H9 (cell line): ENCODE measurements around the gene NXPH1. TPM values are rescaled to one million over a fixed set of nuclear protein-coding genes. Genes with fewer than 3 reads are reported as not detected.

Source experiments
- DNase-seq: peaks from one replicate; pipeline ENCODE4 v3.0.0-alpha.2; 2017
- H2AFZ ChIP-seq: one replicate; pipeline ENCODE4 v1.6.1; 2013; ENCODE audit warnings: mild to moderate bottlenecking, low read length, control low read depth, moderate library complexity
- H2AK5ac ChIP-seq: 2 replicates; pipeline ENCODE4 v1.6.1; 2013; ENCODE audit warnings: low read length, control low read depth, mixed read lengths; ENCODE audit not compliant: insufficient read length
- H2BK120ac ChIP-seq: one replicate; pipeline ENCODE4 v1.6.1; 2013; ENCODE audit warnings: low read depth, mild to moderate bottlenecking, low read length, control low read depth, inconsistent platforms; ENCODE audit not compliant: poor library complexity, severe bottlenecking
- H2BK12ac ChIP-seq: 2 replicates; pipeline ENCODE4 v1.6.1; 2013; ENCODE audit warnings: low read length, control low read depth, mixed read lengths, low read depth; ENCODE audit not compliant: insufficient read length
- H2BK15ac ChIP-seq: 2 replicates; pipeline ENCODE4 v1.6.1; 2013; ENCODE audit warnings: low read depth, low read length, control low read depth
- H2BK20ac ChIP-seq: one replicate; pipeline ENCODE4 v1.6.1; 2013; ENCODE audit warnings: low read depth, mild to moderate bottlenecking, low read length, control low read depth, inconsistent platforms; ENCODE audit not compliant: poor library complexity, severe bottlenecking
- H2BK5ac ChIP-seq: 2 replicates; pipeline ENCODE4 v1.6.1; 2013; ENCODE audit warnings: low read length, control low read depth, mixed read lengths; ENCODE audit not compliant: insufficient read length
- H3K14ac ChIP-seq: 2 replicates; pipeline ENCODE4 v1.6.1; 2013; ENCODE audit warnings: low read length, control low read depth; ENCODE audit not compliant: insufficient read depth
- H3K18ac ChIP-seq: 2 replicates; pipeline ENCODE4 v1.6.1; 2013; ENCODE audit warnings: low read depth, mild to moderate bottlenecking, mixed read lengths, low read length, control low read depth; ENCODE audit not compliant: insufficient read length
- H3K23ac ChIP-seq: 2 replicates; pipeline ENCODE4 v1.6.1; 2013; ENCODE audit warnings: low read length, control low read depth, mixed read lengths, low read depth; ENCODE audit not compliant: insufficient read length
- H3K23me2 ChIP-seq: 2 replicates; pipeline ENCODE4 v1.6.1; 2013; ENCODE audit warnings: low read depth, mild to moderate bottlenecking, mixed read lengths, low read length, control low read depth; ENCODE audit not compliant: insufficient read length, poor library complexity, severe bottlenecking
- H3K27ac ChIP-seq: 2 replicates; pipeline ENCODE4 v1.5.1; 2013; ENCODE audit warnings: low read length, control low read depth, mixed read lengths, low read depth; ENCODE audit not compliant: insufficient read length
- H3K27me3 ChIP-seq: 2 replicates; pipeline ENCODE4 v1.6.1; 2013; ENCODE audit warnings: low read length, control low read depth, inconsistent platforms; ENCODE audit not compliant: insufficient read depth
- H3K4ac ChIP-seq: 2 replicates; pipeline ENCODE4 v1.6.1; 2013; ENCODE audit warnings: low read depth, mild to moderate bottlenecking, control low read depth, inconsistent platforms, low read length, moderate library complexity
- H3K4me1 ChIP-seq: 2 replicates; pipeline ENCODE4 v1.6.1; 2013; ENCODE audit warnings: low read length, control low read depth, inconsistent platforms; ENCODE audit not compliant: insufficient read depth
- H3K4me2 ChIP-seq: 2 replicates; pipeline ENCODE4 v1.6.1; 2013; ENCODE audit warnings: low read length, control low read depth, mixed read lengths; ENCODE audit not compliant: insufficient read length, insufficient read depth
- H3K56ac ChIP-seq: 2 replicates; pipeline ENCODE4 v1.6.1; 2013; ENCODE audit warnings: low read depth, mild to moderate bottlenecking, mixed read lengths, low read length, control low read depth; ENCODE audit not compliant: insufficient read length
- H3K79me1 ChIP-seq: 2 replicates; pipeline ENCODE4 v1.6.1; 2013; ENCODE audit warnings: low read depth, mild to moderate bottlenecking, moderate library complexity, low read length, control low read depth, inconsistent platforms; ENCODE audit not compliant: insufficient read depth, poor library complexity, severe bottlenecking
- H3K79me2 ChIP-seq: 2 replicates; pipeline ENCODE4 v1.6.1; 2013; ENCODE audit warnings: low read length, control low read depth, inconsistent platforms; ENCODE audit not compliant: insufficient read depth
- H3K9ac ChIP-seq: 2 replicates; pipeline ENCODE4 v1.6.1; 2013; ENCODE audit warnings: low read length, control low read depth, mixed read lengths; ENCODE audit not compliant: insufficient read length; ENCODE audit errors: extremely low read depth
- H3K9me3 ChIP-seq: one replicate; pipeline ENCODE4 v1.6.1; 2013; ENCODE audit warnings: low read depth, low read length, inconsistent platforms; ENCODE audit not compliant: control insufficient read depth
- H3T11ph ChIP-seq: one replicate; pipeline ENCODE4 v1.6.1; 2013; ENCODE audit warnings: mild to moderate bottlenecking, low read length, control low read depth, inconsistent platforms
- H4K20me1 ChIP-seq: one replicate; pipeline ENCODE4 v1.6.1; 2013; ENCODE audit not compliant: control insufficient read depth, insufficient read length, insufficient read depth
- H4K5ac ChIP-seq: 2 replicates; pipeline ENCODE4 v1.6.1; 2013; ENCODE audit warnings: low read depth, mild to moderate bottlenecking, mixed read lengths, low read length, control low read depth; ENCODE audit not compliant: insufficient read length
- H4K8ac ChIP-seq: replicated peaks from 2 replicates; pipeline ENCODE4 v1.6.1; 2013; ENCODE audit warnings: low read length, control low read depth, mixed read lengths, low read depth; ENCODE audit not compliant: insufficient read length
- H4K91ac ChIP-seq: 2 replicates; pipeline ENCODE4 v1.6.1; 2013; ENCODE audit warnings: low read depth, mild to moderate bottlenecking, moderate library complexity, mixed read lengths, low read length, control low read depth; ENCODE audit not compliant: insufficient read length
- H3K27ac Mint-ChIP-seq, 3 experiments: 2 replicates in 2 of 3; 3 replicates in 1 of 3; pipeline ENCODE4 v1.8.0; 2020 to 2021; ENCODE audit warnings: mixed read lengths in 3 of 3, mild to moderate bottlenecking in 1 of 3, moderate library complexity in 1 of 3
- H3K27me3 Mint-ChIP-seq: 2 replicates; pipeline ENCODE4 v1.8.0; 2021; ENCODE audit warnings: low read depth, mild to moderate bottlenecking, moderate library complexity, mixed read lengths
- H3K36me3 Mint-ChIP-seq, 3 experiments: 2 replicates in 2 of 3; 3 replicates in 1 of 3; pipeline ENCODE4 v1.8.0; 2020 to 2021; ENCODE audit warnings: low read depth in 3 of 3, mixed read lengths in 3 of 3; ENCODE audit not compliant: insufficient read depth in 1 of 3
- H3K4me1 Mint-ChIP-seq, 2 experiments: 2 replicates each; pipeline ENCODE4 v1.8.0; 2020; ENCODE audit warnings: mixed read lengths in 2 of 2
- H3K4me3 Mint-ChIP-seq, 2 experiments: 2 replicates in 1 of 2; 3 replicates in 1 of 2; pipeline ENCODE4 v1.8.0; 2020 to 2021; ENCODE audit warnings: mild to moderate bottlenecking in 2 of 2, mixed read lengths in 2 of 2, moderate library complexity in 1 of 2
- H3K9me3 Mint-ChIP-seq, 2 experiments: 2 replicates in 1 of 2; 3 replicates in 1 of 2; pipeline ENCODE4 v1.8.0; 2020; ENCODE audit warnings: mild to moderate bottlenecking in 2 of 2, mixed read lengths in 2 of 2, moderate library complexity in 1 of 2
- WGBS: extraction: QIAGEN DNeasy Blood & Tissue Kit; methylation state at CpG from one replicate; pipeline ENCODE4 v1.1.7; 2013; ENCODE audit warnings: missing lambda C conversion rate, low lambda C conversion rate, mixed read lengths; ENCODE audit not compliant: insufficient read length; ENCODE audit errors: extremely low coverage; 5-methylcytosine and 5-hydroxymethylcytosine counted together
- total RNA-seq: library from RNA; stranded (reverse); gene quantifications from 2 replicates; pipeline ENCODE4 v1.2.1, GENCODE V29; 2021
- TF ChIP-seq, protein P1 (sequence below): fragments of 200-600 bp; sonication (generic); conservative IDR thresholded peaks from 3 replicates; pipeline ENCODE4 v1.8.0; 2021; ENCODE audit warnings: antibody characterized with exemption, mild to moderate bottlenecking

NXPH1 gene
- total RNA-seq, 1 experiment from 2014 or later = 0.15 TPM

DNA sequence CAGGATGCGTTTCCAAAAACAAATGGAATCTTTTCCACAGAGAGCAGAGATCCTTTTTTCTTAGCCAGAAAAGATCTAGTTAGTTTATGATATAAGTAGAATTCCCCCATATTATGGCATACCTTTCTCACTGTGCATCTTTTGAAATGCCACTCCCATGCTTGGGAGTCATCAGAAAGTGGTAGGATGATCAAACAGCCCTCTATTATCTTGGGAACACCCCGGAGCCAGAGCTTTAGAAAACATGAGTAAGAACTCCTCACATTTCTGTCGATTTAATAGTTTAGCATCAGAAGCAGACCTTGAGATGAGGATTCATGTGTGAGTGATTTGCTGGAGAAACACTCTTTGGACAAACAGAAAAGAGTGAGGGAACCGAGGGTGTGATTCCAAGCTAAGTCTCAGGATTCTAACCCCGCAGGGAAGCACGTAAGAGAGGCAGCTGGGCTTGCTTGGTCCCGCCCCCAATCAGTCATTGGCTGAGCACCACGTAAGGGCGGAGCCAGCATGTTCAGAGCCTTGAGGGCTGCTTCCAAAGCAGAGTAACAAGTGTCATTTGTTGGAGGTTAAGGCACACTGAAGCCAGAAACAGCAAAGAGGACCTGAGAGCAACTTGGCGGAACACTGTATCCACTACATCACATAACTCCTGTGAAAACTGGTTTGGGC is 43.7 kb upstream of the NXPH1 start:
- Histone ChIP-seq H2BK120ac (no peak overlapping the region), H3K4ac (no peak overlapping the region), H2AK5ac (no peak overlapping the region), H4K5ac (no peak overlapping the region), H3K4me1 (peaks cover 5% of the 10 kb centered on the region; the same call in 1 of the 2 replicates), H4K8ac (no peak overlapping the region), H3K9ac (no peak overlapping the region), H4K20me1 (no peaks in the 10 kb centered on the region), H3K79me1 (no peaks in the 10 kb centered on the region), H3T11ph (no peak overlapping the region), H3K18ac (no peak overlapping the region), H3K56ac (no peak overlapping the region), H2BK5ac (no peak overlapping the region), H4K91ac (no peak overlapping the region), H3K14ac (no peak overlapping the region), H2AFZ (peak overlapping the region; percentile 91), H3K23me2 (peaks cover 6% of the 10 kb centered on the region), H3K27ac (peak overlapping the region; percentile 42), H3K23ac (no peak overlapping the region), H2BK15ac (no peak overlapping the region), H2BK20ac (no peak overlapping the region), H3K9me3 (no peaks in the 10 kb centered on the region), H3K27me3 (no peaks in the 10 kb centered on the region), H2BK12ac (no peak overlapping the region), H3K4me2 (peak overlapping the region; percentile 76), H3K79me2 (no peaks in the 10 kb centered on the region)
- Mint-ChIP-seq H3K27ac (peak overlapping the region in 1 of 3 experiments; percentile 62; a peak in 2 of 7 replicates), H3K27me3 (no peaks in the 10 kb centered on the region), H3K36me3 (no peaks in the 10 kb centered on the region), H3K9me3 (no peaks in the 10 kb centered on the region), H3K4me3 (peak overlapping the region; percentile 56 to 65; a peak in 3 of 5 replicates), H3K4me1 (peaks cover 27 to 30% of the 10 kb centered on the region in 2 experiments)
- WGBS = no CpG with 5 or more reads among the region's 10 CpGs
- TF ChIP-seq, protein P1, sequence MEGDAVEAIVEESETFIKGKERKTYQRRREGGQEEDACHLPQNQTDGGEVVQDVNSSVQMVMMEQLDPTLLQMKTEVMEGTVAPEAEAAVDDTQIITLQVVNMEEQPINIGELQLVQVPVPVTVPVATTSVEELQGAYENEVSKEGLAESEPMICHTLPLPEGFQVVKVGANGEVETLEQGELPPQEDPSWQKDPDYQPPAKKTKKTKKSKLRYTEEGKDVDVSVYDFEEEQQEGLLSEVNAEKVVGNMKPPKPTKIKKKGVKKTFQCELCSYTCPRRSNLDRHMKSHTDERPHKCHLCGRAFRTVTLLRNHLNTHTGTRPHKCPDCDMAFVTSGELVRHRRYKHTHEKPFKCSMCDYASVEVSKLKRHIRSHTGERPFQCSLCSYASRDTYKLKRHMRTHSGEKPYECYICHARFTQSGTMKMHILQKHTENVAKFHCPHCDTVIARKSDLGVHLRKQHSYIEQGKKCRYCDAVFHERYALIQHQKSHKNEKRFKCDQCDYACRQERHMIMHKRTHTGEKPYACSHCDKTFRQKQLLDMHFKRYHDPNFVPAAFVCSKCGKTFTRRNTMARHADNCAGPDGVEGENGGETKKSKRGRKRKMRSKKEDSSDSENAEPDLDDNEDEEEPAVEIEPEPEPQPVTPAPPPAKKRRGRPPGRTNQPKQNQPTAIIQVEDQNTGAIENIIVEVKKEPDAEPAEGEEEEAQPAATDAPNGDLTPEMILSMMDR = no peak
- peak; percentile 91 for DNase-seq
